NCI-H526 treated with DMSO at 0.1 percent for 48 hours (cell line): Measurements from ENCODE around the gene BTAF1.

Source experiments
- DNase-seq: peaks from one replicate; lab custom pipeline; 2025; lab: John Stamatoyannopoulos, UW

Gene BTAF1

GRCh38 chr10:91908337-91909116 lies 15.0 kb upstream of the BTAF1 start:
- peak; percentile 56 for DNase-seq

DNA sequence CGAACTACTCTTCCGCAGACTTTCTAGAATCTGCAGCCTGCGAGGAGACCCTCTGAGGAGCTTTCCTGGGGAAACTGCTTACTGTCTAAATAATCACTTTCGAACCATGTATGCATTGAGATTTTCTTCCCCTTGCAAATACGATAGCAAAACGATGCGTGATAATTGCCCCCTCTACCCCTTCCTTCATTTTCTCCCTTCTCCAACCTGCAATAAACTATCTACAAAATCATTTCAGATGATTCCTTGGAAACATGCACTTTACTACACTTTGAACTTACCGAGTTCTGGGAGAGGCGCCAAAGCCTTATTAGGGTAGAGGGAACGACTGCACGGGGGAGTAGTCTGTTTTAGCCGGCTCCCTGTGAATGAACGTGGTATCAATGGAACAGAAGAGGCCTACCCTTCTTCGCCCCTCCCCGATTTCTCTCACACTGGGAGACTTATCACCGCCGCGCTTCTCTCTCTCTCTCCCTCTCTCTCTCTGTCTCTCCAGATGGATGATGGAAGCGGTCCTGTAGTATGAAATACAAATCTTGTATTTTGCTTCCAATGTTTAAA lies 14.4 kb upstream of the BTAF1 start, which contains the start of gene FGFBP3:
Gene FGFBP3, minus strand, starts transcription at position 370 of the 561 bp plus-strand sequence. CDS start 517 bp downstream, outside the sequence.
- peak; percentile 53 for DNase-seq

- no peak for DNase-seq
Measured at GRCh38 chr10:91910467-91910866, 13.1 kb upstream of the BTAF1 start.

GRCh38 chr10:91919651-91920050 lies 3.9 kb upstream of the BTAF1 start:
- no peak for DNase-seq

DNA sequence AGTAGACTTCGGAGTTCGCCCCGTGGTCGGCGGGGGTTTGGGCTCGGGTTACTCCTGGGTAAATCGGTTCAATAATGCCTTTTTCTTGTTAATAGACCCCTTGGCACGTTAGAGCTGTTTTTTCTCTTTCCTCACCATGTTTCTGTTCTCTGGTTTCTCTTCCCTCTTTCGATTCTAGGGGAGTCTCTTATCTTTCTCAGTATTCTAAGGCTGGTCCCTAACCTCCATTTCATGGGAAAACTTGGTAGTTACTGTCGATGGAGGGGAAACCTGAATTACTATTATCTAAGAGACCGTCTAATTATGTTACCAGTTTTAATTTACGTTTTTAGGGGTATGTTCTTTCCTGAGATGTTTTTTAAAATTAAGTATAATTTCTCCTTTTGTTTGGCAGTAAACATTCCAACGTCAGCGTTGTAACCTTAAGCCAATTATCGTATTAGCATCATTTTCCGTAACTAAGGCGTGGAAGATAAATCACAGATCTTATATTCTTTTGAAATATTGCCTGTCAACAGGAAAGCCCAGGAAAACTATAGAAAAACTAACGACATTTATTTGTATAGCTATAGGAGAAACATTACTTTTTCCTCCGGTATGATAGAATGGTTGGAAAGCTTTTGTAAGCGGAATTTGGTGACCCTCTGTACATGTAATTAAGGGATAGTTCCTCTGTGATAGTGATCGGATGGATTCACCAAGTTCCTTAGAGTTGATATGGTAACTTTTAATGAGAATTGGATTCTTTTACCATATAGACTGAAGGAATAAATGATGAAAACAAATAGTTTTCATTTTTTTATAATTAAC lies 847 bp downstream of the BTAF1 start:
- DNase-seq: no peak

GRCh38 chr10:91925022-91925320 lies 1.4 kb downstream of the BTAF1 start:
- DNase-seq: no peak

- DNase-seq: no peak
Measured at GRCh38 chr10:91930939-91931338, 7.4 kb downstream of the BTAF1 start.

- no peak for DNase-seq
Measured at GRCh38 chr10:91931526-91932190, 8.1 kb downstream of the BTAF1 start.

DNA sequence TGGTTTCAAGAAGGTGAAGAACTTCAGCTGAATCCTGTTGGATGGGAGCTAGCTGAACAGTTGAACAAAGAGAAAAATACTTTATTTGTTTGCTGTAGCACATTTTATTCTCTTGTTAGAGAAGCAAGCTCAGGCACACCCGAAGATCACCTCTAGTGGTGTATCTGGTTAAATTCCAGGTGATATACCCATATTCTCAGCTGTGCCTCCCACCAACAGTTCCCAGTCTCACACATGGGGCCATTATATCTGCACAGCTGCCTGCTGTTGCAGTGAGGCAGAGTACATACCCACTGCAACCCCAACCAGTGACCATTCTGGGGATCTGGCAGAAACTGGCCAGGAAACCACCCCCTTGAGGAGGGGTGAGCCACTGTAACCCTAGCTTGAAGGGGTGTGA lies 9.2 kb downstream of the BTAF1 start:
- DNase-seq: no peak

GRCh38 chr10:91935886-91936285 lies 12.3 kb downstream of the BTAF1 start:
- DNase-seq: no peak

GRCh38 chr10:91939653-91940052 lies 16.1 kb downstream of the BTAF1 start:
- no peak for DNase-seq

- no peak for DNase-seq
Measured at GRCh38 chr10:91941426-91941825, 17.9 kb downstream of the BTAF1 start.

DNA sequence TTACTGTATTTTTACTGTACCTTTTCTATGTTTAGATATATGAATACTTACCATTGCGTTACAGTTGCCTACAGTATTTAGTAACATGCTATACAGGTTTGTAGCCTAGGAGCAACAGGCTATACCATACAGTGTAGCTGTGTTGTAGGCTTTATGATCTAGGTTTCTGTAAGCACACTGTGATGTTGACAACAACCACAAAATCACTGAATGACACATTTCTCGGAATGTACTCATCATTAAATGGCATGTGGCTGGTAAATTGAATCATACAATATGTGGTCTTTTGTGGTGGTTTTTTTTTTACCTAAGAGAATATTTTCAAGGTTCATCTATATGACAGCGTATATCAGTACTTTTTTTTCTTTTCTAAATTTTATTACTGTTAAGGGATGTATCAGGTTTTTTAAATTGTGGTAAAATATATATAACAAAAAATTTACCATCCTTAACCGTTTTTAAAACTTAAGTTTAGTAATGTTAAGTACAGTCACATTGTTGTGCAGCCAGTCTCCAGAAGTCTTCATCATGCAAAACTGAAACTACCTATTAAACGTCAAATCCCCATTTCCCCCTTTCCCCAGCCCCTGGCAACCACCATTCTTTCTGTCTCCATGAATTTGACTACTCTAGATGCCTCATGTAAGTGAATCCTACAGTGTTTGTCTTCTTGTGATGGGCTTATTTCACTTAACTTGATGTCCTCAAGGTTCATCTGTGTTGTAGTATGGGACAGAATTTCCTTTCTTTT lies 21.5 kb downstream of the BTAF1 start:
- DNase-seq: no peak

DNA sequence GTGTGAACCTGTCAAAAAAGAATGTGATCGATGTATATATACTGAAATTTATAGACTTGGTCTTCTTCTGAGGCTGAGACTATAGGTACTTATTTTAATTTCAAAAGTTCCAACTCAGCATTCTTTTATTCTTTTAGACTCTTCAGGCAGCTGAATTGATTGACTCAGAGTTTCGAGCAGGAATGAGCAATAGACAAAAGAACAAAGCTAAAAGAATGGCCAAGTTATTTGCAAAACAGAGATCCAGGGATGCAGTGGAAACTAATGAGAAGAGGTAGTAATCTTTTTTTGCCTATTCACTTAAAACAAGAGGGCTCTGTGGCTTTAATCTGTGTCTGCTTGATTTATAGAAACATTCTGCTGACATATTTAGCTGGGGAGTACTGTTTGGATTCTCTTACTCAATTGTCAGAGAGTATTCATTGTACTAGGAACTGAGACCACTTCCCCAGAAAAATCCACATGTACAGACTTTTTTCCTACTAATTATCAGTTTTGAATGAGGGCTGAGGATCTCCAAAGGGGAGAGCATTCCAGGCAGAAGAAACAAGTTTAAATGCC lies 30.1 kb downstream of the BTAF1 start:
- DNase-seq: no peak

DNA sequence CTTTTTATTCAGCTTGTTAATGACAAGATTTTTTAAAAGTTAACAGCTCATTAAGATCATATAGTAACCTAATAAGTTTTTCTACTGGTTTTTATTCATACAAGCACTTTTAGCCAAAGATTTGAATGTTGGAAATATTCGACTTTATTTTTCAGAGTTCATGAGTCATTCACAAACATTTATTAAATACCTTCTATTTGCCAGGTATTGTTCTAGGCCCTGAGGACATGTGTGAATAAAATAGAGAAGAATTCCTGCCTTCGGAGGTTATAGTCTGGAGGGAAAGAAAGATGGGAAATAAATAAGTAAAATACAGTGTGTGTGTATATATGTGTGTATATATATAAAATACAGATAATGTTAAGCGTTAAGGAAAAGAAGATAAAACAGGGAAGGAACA lies 31.5 kb downstream of the BTAF1 start:
- DNase-seq: no peak

GRCh38 chr10:91957091-91957490 lies 33.5 kb downstream of the BTAF1 start:
- no peak for DNase-seq

GRCh38 chr10:91969297-91969696 lies 45.7 kb downstream of the BTAF1 start:
- no peak for DNase-seq

DNA sequence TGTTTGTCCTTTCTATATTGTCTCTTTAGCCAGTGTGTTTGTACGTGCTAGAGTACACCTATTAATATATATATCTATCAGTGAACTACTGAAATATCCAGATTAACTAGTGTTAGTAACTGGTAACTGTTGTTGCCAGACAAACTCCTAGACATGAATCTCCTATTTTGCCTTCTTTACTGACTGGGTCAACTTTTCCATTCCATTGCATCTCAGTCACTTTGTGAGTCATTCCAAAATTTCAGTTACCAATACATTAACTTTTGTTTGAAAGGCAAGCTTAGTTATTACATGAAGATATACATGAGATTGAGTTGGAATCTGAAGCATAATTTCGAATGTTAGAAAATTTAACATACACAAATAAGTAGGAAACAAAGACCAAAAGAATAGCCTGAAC lies 51.4 kb downstream of the BTAF1 start:
- DNase-seq: no peak

- no peak for DNase-seq
Measured at GRCh38 chr10:91975438-91975837, 51.9 kb downstream of the BTAF1 start.

GRCh38 chr10:91976317-91977051 lies 52.9 kb downstream of the BTAF1 start:
- DNase-seq: no peak

DNA sequence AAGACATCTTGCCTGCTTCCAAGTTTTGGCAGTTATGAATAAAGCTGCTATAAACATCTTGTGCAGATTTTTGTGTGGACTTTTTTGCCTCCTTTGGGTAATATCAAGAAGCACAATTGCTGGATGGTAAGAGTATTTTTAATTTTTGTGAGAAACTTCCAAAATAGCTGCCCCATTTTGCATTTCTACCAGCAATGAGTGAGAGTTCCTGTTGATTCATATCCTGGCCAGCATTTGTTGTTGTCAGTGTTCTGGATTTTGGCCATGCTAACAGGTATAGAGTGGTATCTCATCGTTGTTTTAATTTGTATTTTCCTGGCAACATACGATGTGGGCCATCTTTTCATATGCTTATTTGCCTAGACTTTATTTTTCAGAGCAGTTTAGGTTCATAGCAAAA lies 53.9 kb downstream of the BTAF1 start:
- no peak for DNase-seq
